Stimulated activated naive B cell treated with anti-CD40 and anti-IgM and Interleukin-4, amounts not matched to agents 10 μg/mL and 1 μg/mL and 100 μg/mL, for 72 hours (primary cell): ENCODE results near the gene C1QTNF2.

ENCODE experiments used
- ATAC-seq, 2 donors: fragments of 150-1000 bp; cut with Tn5 transposase; replicated peaks; 2 replicates each; pipeline ENCODE4 v1.10.0; 2021; ENCODE audit warnings: moderate library complexity in 1 of 2
- DNase-seq: peaks from one replicate; pipeline ENCODE4 v3.0.0; 2021
- H3K27ac Mint-ChIP-seq: one replicate; pipeline ENCODE4 v1.8.0; 2022; ENCODE audit warnings: mild to moderate bottlenecking, mixed read lengths
- H3K27me3 Mint-ChIP-seq, 2 donors: one replicate each; pipeline ENCODE4 v1.8.0; 2022; ENCODE audit warnings: mixed read lengths in 2 of 2
- H3K36me3 Mint-ChIP-seq, 2 donors: one replicate each; pipeline ENCODE4 v1.8.0; 2022; ENCODE audit warnings: mixed read lengths in 2 of 2, mild to moderate bottlenecking in 1 of 2
- H3K4me1 Mint-ChIP-seq, 2 donors: one replicate each; pipeline ENCODE4 v1.8.0; 2022; ENCODE audit warnings: mixed read lengths in 2 of 2, mild to moderate bottlenecking in 1 of 2
- H3K4me3 Mint-ChIP-seq, 2 donors: one replicate each; pipeline ENCODE4 v1.8.0; 2022; ENCODE audit warnings: mild to moderate bottlenecking in 2 of 2, mixed read lengths in 2 of 2, moderate library complexity in 1 of 2
- H3K9me3 Mint-ChIP-seq, 2 donors: one replicate each; pipeline ENCODE4 v1.8.0; 2022; ENCODE audit warnings: mixed read lengths in 2 of 2, mild to moderate bottlenecking in 1 of 2

Gene C1QTNF2

DNA sequence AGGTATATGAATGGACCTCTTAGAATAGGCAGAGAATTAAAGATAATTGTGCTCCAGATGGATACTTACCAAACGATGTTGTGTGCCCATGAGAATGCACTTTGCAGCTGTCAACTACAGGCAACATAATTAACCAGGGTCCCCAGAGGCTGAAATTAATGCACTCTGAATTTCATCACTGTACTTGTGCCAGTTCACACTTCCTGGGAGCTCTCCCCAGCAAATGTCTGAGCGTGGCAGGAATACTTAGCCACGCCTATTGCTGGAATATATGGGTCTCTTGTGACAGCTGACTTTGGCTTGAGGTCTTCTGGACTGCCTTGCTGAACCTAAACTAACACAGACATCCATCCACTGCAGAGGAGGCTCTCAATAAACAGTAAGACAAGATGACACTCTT lies 11.9 kb upstream of the C1QTNF2 start:
- Mint-ChIP-seq H3K27ac (no peak overlapping the region), H3K36me3 (peaks cover 0 to 3% of the 10 kb centered on the region in 2 donors), H3K4me3 (no peak overlapping the region), H3K9me3 (peaks cover 0 to 4% of the 10 kb centered on the region in 2 donors), H3K4me1 (peaks cover 4 to 9% of the 10 kb centered on the region in 2 donors), H3K27me3 (peaks cover 0 to 11% of the 10 kb centered on the region in 2 donors)
- no peak for ATAC-seq
- no peak for DNase-seq

DNA sequence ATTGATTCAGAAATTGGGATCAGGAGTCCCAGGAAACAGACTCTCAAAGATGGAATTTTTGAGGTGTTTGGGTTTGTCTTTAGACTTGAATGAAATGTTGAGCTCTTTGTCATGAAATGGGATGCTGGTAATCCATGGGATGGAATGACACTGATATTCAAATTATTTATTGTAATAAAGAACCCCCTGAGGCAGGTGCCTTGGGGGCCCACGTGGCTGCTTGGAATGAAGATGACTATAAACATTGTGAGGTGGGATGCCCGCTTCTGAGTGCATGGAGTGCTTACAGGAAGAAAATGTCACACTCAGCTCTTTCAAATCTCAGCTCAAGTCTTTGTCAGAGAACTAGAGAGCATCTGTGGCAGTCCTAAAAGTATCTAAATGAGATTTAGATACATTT lies 9.6 kb upstream of the C1QTNF2 start:
- no peaks in the 10 kb centered on the region for H3K9me3 Mint-ChIP-seq
- DNase-seq = no peak
- H3K27me3 Mint-ChIP-seq = peaks cover 19 to 22% of the 10 kb centered on the region in 2 donors
- no peaks in the 10 kb centered on the region for H3K36me3 Mint-ChIP-seq
- no peak for ATAC-seq
- H3K4me1 Mint-ChIP-seq = peaks cover 4 to 9% of the 10 kb centered on the region in 2 donors
- H3K4me3 Mint-ChIP-seq = no peak overlapping the region
- H3K27ac Mint-ChIP-seq = no peak overlapping the region

DNA sequence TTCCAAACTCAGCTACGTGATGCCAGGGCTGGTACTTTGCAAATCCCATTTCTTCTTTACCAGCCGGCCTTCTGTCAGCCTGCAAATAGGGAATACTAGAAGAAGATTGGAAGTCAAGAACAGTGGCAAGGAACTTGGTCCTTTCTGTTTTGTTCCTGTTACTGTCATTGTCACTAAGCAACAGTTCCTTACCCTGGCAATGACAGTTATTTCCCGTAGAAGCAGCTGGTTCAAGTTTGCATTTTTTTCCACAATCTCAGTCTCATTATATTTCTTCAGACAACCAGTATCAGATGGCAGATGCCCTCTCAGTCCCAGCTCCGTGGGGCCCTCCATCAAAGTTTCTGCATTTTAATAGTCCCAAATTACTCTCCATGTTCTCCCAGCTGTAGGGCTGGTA lies 9.1 kb upstream of the C1QTNF2 start:
- Mint-ChIP-seq H3K27ac (no peak overlapping the region), H3K9me3 (no peaks in the 10 kb centered on the region), H3K36me3 (no peaks in the 10 kb centered on the region), H3K4me1 (peaks cover 4 to 9% of the 10 kb centered on the region in 2 donors), H3K4me3 (no peak overlapping the region), H3K27me3 (peaks cover 24 to 25% of the 10 kb centered on the region in 2 donors)
- DNase-seq (no peak), ATAC-seq (no peak)

DNA sequence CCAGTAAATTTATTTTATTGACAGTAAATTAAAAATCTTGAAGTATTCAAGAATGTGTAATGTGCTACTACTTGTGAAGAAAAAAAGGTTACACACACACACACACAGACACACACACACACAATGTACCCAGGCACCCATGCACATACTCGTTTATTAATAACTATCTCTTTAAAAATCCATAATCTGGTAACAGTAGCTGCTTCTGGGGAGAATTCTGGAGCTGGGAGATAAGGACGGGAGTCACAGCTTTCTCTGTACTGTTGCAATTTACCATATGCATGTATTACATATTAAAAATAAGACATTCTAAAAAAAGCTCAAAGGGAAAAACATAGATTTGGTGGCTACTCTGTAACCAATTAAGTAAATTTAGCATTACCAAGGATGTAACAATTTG lies 7.9 kb upstream of the C1QTNF2 start:
- Mint-ChIP-seq H3K36me3 (no peaks in the 10 kb centered on the region), H3K27ac (no peak overlapping the region), H3K4me3 (no peak overlapping the region), H3K9me3 (no peaks in the 10 kb centered on the region), H3K27me3 (peaks cover 34 to 35% of the 10 kb centered on the region in 2 donors), H3K4me1 (peaks cover 4 to 8% of the 10 kb centered on the region in 2 donors)
- ATAC-seq (no peak), DNase-seq (no peak)

DNA sequence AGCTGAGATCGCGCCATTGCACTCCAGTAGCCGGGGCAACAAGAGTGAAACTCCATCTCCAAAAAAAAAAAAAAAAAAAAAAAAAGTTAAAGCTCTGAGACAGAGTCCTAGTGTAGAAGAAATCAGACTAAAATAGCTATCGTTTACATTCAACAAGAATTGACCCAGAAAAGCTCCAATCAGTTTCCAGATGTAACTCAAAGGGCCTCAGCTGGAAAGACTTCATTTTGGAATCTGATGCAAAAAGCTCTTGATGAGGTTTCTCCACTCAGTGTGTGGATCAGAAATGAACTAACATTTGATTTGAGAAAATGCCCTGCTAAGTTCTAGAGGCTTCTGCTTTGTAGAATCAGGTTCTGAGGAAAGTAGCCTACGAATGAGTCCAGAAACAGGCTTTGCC lies 7.2 kb upstream of the C1QTNF2 start:
- Mint-ChIP-seq H3K4me3 (no peak overlapping the region), H3K4me1 (peaks cover under 1 to 2% of the 10 kb centered on the region in 2 donors), H3K27ac (no peak overlapping the region), H3K9me3 (no peaks in the 10 kb centered on the region), H3K27me3 (peaks cover 39 to 40% of the 10 kb centered on the region in 2 donors), H3K36me3 (no peaks in the 10 kb centered on the region)
- DNase-seq (no peak), ATAC-seq (no peak)

DNA sequence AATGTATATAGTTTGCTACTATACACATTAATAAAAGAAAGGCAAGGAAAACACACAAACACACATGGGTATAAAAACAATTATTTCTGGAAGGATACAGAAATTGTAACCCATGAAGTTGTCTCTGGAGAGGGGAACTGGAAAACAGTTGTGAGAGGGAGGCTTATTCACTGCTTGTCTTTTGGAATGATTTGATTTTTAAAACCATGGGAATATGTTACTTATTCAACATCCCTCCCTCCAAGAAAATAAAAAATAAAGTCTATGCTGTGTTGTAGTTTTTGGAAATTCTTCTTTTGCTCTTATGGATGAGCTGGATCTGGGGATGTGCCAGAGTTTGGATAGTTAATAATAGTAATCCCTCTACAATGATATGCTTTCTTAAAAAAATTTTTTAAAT lies 6.0 kb upstream of the C1QTNF2 start:
- Mint-ChIP-seq H3K4me3 (no peak overlapping the region), H3K27me3 (peaks cover 45 to 47% of the 10 kb centered on the region in 2 donors), H3K4me1 (no peaks in the 10 kb centered on the region), H3K9me3 (no peaks in the 10 kb centered on the region), H3K36me3 (no peaks in the 10 kb centered on the region), H3K27ac (no peak overlapping the region)
- no peak for DNase-seq
- no peak for ATAC-seq

DNA sequence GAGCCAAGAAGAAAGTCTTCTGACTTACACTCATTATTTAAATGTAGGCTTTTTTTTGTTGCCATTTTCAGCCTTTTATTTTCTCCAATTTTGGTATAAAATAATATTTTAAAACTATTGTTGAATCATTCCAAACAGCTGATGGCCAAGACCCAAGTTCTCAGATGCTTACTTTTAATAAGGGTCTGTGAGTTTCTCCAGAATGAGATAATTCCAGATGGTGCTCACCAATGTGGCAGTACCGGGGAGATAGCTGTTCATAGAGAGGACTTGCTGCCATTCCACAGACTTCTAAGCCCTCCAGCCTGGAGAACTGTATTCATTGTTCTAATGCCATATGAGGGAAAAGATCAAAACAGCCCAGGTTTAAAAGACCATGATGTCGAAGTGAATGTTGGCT lies 5.3 kb upstream of the C1QTNF2 start:
- H3K36me3 Mint-ChIP-seq = no peaks in the 10 kb centered on the region
- ATAC-seq = no peak
- H3K4me1 Mint-ChIP-seq = peaks cover 0 to 4% of the 10 kb centered on the region in 2 donors
- no peaks in the 10 kb centered on the region for H3K9me3 Mint-ChIP-seq
- no peak overlapping the region for H3K4me3 Mint-ChIP-seq
- H3K27ac Mint-ChIP-seq = no peak overlapping the region
- H3K27me3 Mint-ChIP-seq = peaks cover 51 to 54% of the 10 kb centered on the region in 2 donors
- no peak for DNase-seq

DNA sequence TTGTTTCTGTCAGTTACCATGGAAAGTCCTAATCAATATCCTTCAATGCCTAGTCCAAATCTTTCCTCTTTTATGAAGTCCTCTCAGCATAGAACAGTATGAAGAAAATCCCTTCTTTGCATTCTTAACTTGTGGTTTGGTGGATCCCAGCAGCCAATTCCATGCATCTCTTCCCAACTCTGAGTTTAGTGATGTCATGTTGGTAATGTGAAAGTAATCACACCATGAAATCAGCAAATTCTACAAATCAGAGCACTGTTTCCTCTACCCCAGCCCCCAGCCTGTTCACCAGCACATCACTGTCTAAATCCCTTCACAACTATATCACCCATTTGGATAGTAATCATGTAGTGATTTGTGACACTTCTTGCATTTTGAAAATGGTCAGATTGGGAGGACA lies 4.7 kb upstream of the C1QTNF2 start:
- peaks cover 0 to 5% of the 10 kb centered on the region in 2 donors for H3K4me1 Mint-ChIP-seq
- no peaks in the 10 kb centered on the region for H3K36me3 Mint-ChIP-seq
- H3K4me3 Mint-ChIP-seq = no peak overlapping the region
- peaks cover 55 to 58% of the 10 kb centered on the region in 2 donors for H3K27me3 Mint-ChIP-seq
- no peaks in the 10 kb centered on the region for H3K9me3 Mint-ChIP-seq
- no peak for ATAC-seq
- no peak overlapping the region for H3K27ac Mint-ChIP-seq
- no peak for DNase-seq

DNA sequence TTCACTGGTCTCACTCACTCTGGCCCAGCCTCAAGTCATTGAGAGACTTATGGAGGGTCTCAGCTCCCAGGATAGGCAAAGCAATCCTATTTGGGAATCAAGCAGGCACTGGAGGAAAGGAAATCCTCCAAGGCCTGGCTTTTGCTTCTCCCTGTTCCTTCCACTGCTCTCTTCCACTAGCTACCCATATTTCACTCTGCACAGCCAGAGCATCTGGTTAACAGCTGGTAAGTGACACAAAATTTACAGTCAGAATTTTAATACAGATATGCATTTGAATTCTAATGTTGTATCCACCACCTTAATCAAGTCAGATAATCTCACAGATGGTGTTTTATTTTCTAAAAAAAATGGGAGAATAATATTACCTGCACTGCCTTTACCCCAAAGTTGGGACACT lies 868 bp upstream of the C1QTNF2 start:
- H3K27ac Mint-ChIP-seq = no peak overlapping the region
- peaks cover 9 to 13% of the 10 kb centered on the region in 2 donors for H3K4me1 Mint-ChIP-seq
- H3K27me3 Mint-ChIP-seq = peaks cover 70 to 72% of the 10 kb centered on the region in 2 donors
- no peaks in the 10 kb centered on the region for H3K36me3 Mint-ChIP-seq
- no peaks in the 10 kb centered on the region for H3K9me3 Mint-ChIP-seq
- peak overlapping the region; percentile 65 to 82 for H3K4me3 Mint-ChIP-seq
- DNase-seq = no peak
- ATAC-seq = no peak

DNA sequence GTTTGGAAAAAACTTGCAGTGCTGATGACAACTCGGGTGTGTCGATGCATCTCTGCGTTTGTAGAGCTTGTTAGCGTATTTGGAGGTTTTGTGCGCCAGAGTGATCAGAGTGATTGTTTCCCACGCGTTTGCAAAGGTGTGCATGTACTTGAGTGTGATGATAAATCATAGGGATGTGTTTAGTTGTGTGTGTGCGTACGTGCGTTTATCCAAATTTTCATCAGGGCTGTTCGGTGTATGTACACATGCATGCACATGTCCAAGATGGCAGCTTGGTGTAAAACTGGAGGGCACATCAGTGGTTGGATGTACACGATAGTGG lies 248 bp upstream of the C1QTNF2 start:
- no peaks in the 10 kb centered on the region for H3K9me3 Mint-ChIP-seq
- peaks cover 68 to 72% of the 10 kb centered on the region in 2 donors for H3K27me3 Mint-ChIP-seq
- DNase-seq (no peak), ATAC-seq (no peak)
- no peak overlapping the region for H3K27ac Mint-ChIP-seq
- peaks cover 9 to 13% of the 10 kb centered on the region in 2 donors for H3K4me1 Mint-ChIP-seq
- H3K36me3 Mint-ChIP-seq = no peaks in the 10 kb centered on the region
- peak overlapping the region; percentile 65 to 82 for H3K4me3 Mint-ChIP-seq

DNA sequence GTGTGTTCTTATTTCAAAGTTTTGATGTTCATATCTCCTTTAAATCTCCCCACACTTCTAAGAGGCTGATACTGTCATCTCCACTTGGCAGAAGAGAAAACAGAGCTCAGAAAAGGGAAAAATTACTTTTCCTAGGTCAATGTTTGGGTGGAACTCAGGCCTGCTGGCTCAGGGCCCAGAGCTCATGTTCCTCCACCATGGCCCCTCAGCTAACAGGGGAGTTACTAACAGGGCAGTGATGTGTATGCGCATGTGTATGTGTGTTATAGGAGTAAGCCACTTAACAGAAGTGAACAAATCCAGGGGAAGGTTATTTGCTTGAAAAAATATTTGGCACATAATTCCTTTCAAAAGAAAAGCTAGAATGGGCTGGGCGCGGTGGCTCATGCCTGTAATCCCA lies 2.5 kb downstream of the C1QTNF2 start:
- no peak overlapping the region for H3K27ac Mint-ChIP-seq
- no peak overlapping the region for H3K4me3 Mint-ChIP-seq
- DNase-seq (no peak), ATAC-seq (no peak)
- H3K27me3 Mint-ChIP-seq = peaks cover 51 to 53% of the 10 kb centered on the region in 2 donors
- H3K9me3 Mint-ChIP-seq = no peaks in the 10 kb centered on the region
- H3K4me1 Mint-ChIP-seq = peaks cover 9 to 13% of the 10 kb centered on the region in 2 donors
- H3K36me3 Mint-ChIP-seq = no peaks in the 10 kb centered on the region

DNA sequence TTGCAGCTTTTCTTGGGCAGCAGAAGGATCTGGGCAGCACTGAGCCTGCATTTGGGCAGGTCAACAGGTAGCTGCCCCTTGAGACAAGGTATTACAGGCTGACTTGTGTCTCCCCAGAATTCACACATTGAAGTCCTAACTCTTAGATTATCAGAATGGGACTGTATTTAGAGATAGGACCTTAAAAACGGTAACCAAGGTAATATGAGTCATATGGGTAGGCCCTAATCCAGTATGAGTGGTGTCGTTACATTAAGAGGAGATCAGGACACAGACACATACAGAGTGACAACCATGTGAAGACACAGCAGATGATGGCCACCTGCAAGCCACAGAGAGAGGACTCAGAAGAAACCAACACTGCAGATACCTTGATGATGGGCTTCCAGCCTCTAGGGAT lies 3.2 kb downstream of the C1QTNF2 start:
- DNase-seq (no peak), ATAC-seq (no peak)
- H3K36me3 Mint-ChIP-seq = no peaks in the 10 kb centered on the region
- H3K4me3 Mint-ChIP-seq = no peak overlapping the region
- H3K9me3 Mint-ChIP-seq = no peaks in the 10 kb centered on the region
- peaks cover 9 to 13% of the 10 kb centered on the region in 2 donors for H3K4me1 Mint-ChIP-seq
- H3K27ac Mint-ChIP-seq = no peak overlapping the region
- H3K27me3 Mint-ChIP-seq = peaks cover 48 to 51% of the 10 kb centered on the region in 2 donors

DNA sequence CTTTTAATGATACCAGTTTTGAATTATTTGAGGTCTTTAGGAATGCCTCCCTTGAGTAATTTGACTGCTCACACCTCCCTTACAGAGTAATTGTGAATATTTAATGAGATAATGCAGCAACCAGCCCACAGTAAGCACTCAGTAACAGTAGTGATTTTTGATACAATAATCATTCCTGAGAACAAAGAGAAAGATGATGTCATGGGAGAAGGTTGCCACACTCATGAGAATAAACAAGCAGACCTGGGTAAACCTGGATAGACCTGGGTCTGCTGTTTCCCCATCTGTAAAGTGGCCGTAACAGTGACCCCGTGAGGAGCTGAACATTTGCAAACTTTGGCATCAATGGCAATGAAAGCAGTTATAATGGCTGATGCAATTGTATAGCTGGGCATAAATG lies 4.2 kb downstream of the C1QTNF2 start:
- ATAC-seq = no peak
- Mint-ChIP-seq H3K27ac (no peak overlapping the region), H3K9me3 (no peaks in the 10 kb centered on the region), H3K4me1 (peaks cover 9 to 13% of the 10 kb centered on the region in 2 donors), H3K36me3 (no peaks in the 10 kb centered on the region), H3K27me3 (peaks cover 41 to 44% of the 10 kb centered on the region in 2 donors), H3K4me3 (no peak overlapping the region)
- DNase-seq = no peak

DNA sequence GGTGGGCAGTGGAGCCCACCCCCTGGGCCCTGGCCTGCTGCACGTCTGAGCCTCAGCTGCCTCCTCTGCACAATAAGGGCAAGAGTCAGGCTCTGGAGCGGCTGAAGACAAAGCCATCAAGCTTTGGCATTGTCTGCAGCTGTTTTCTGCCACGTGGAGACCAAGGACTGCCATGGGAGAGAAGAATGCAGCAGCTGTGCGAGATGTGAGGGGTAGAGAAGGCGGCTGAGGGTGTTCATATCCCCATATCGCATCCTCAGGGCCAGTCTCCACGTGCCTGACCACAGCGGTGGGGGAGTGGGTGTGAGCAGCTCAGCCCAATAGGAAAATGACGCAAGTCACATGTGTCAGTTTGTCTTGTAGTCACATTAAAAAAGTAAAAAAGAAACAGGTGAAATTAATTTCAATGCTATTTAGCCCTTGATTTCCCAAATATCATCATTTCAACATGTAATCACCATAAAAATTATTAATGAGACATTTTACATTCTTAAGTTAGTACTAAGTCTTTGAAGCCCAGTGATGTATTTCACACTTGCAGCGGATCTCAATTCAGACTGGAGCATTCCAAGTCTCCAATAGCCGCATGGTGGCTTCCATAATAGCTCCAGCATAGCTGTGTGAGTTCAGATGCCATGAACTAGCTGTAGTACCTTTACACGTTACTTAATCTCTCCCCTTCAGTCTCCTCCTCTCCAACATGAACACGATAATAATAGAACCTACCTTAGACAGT lies 6.6 kb downstream of the C1QTNF2 start:
- Mint-ChIP-seq H3K27ac (no peak overlapping the region), H3K4me3 (no peak overlapping the region), H3K36me3 (no peaks in the 10 kb centered on the region), H3K9me3 (no peaks in the 10 kb centered on the region), H3K4me1 (no peaks in the 10 kb centered on the region), H3K27me3 (peaks cover 20 to 24% of the 10 kb centered on the region in 2 donors)
- no peak for DNase-seq
- no peak for ATAC-seq

DNA sequence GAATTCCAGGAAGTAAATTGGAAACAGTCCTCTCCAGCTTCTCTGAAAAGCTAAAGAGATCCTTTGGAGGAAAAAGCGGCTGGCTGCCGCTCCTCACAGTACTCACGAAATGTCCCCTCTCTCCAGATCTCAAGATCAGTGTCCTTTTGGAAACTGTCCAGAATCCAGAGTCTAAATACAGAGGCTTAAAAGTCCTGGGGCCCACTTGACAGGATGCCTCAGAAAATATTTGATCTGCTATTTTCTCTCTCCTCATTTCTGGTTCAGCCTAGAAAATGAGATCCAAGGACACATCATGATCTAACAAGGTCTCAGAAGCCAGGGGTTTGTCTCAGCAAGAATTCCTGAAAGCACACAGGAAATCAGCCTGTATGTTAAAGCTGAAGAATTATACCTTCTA lies 7.2 kb downstream of the C1QTNF2 start:
- Mint-ChIP-seq H3K4me1 (no peaks in the 10 kb centered on the region), H3K9me3 (no peaks in the 10 kb centered on the region), H3K27ac (no peak overlapping the region), H3K27me3 (peaks cover 14 to 18% of the 10 kb centered on the region in 2 donors), H3K4me3 (no peak overlapping the region), H3K36me3 (no peaks in the 10 kb centered on the region)
- no peak for DNase-seq
- no peak for ATAC-seq
